GM12878 (cell line): ENCODE data around the gene CCDC134. TPM values are rescaled to one million over a fixed set of nuclear protein-coding genes. Genes with fewer than 3 reads are reported as not detected.
A peak's percentile ranks its signal among the peaks of the same experiment; 100 is the strongest.

ENCODE experiments used
- ATF3 ChIP-seq: IDR thresholded peaks from 2 replicates; pipeline ENCODE4 v1.6.1; 2011; ENCODE audit warnings: low read depth, mild to moderate bottlenecking, low read length, moderate library complexity, borderline replicate concordance; ENCODE audit errors: extremely low read depth
- E2F4 ChIP-seq: IDR thresholded peaks from 2 replicates; pipeline ENCODE4 v1.6.1; 2012; ENCODE audit warnings: low read depth, low read length, improper control_type of control experiment
- HSF1 ChIP-seq: fragments of 150-350 bp; IDR thresholded peaks from 2 replicates; pipeline ENCODE4 v1.6.1; 2014; ENCODE audit warnings: mild to moderate bottlenecking, low read depth, low read length
- IRF3 ChIP-seq: fragments of 450-650 bp; IDR thresholded peaks from 2 replicates; pipeline ENCODE4 v1.6.1; 2014; ENCODE audit warnings: mild to moderate bottlenecking
- JUND ChIP-seq: IDR thresholded peaks from 2 replicates; pipeline ENCODE4 v1.6.1; 2012; ENCODE audit warnings: low read depth, mild to moderate bottlenecking, low read length, improper control_type of control experiment, moderate library complexity
- MAX ChIP-seq: IDR thresholded peaks from 2 replicates; pipeline ENCODE4 v1.6.1; 2012; ENCODE audit warnings: low read depth, low read length, improper control_type of control experiment
- NFYA ChIP-seq: IDR thresholded peaks from 2 replicates; pipeline ENCODE4 v1.6.1; 2011; ENCODE audit warnings: low read depth, mild to moderate bottlenecking, low read length, improper control_type of control experiment, borderline replicate concordance
- POLR2AphosphoS5 ChIP-seq: IDR thresholded peaks from 2 replicates; pipeline ENCODE4 v1.6.1; 2011; ENCODE audit warnings: mild to moderate bottlenecking, low read length, inconsistent platforms
- REST ChIP-seq: IDR thresholded peaks from 2 replicates; pipeline ENCODE4 v1.6.1; 2012; ENCODE audit warnings: mild to moderate bottlenecking, low read depth, low read length
- RUNX3 ChIP-seq: IDR thresholded peaks from 2 replicates; pipeline ENCODE4 v1.6.1; 2012; ENCODE audit warnings: low read length, inconsistent platforms
- SREBF1 ChIP-seq: IDR thresholded peaks from 2 replicates; pipeline ENCODE4 v1.6.1; 2012; ENCODE audit warnings: mild to moderate bottlenecking, low read length
- TAF1 ChIP-seq: IDR thresholded peaks from 2 replicates; pipeline ENCODE4 v1.6.1; 2011; ENCODE audit warnings: mild to moderate bottlenecking, low read depth, low read length, borderline replicate concordance
- USF2 ChIP-seq: IDR thresholded peaks from 2 replicates; pipeline ENCODE4 v1.6.1; 2011; ENCODE audit warnings: low read depth, low read length, improper control_type of control experiment, borderline replicate concordance
- ZBTB11 ChIP-seq: fragments of 450-650 bp; formaldehyde crosslinking; IDR thresholded peaks from 2 replicates; pipeline ENCODE4 v1.5.0; 2022; ENCODE audit warnings: mild to moderate bottlenecking, missing genetic modification characterization
- polyA plus RNA-seq, 11 experiments: library from polyadenylated mRNA; depleted of rRNA in 4 of 11; unstranded in 6 of 11; stranded (reverse) in 5 of 11; fragments of >200 nt; fragmentation: Nextera tagmentation in 4 of 11; fragmentation: Illumina TruSeq in 1 of 11; extraction: Ambion mirVana in 4 of 11; extraction: Trizol in 1 of 11; gene quantifications; 1 replicate in 1 of 11; 2 replicates in 10 of 11; pipeline versions ENCODE4 v1.2.1 to v1.2.3, GENCODE V29; 2011 to 2016; ENCODE audit warnings: inconsistent platforms in 2 of 11, missing spikeins in 2 of 11, low read depth in 1 of 11
- total RNA-seq, 4 experiments: library from RNA; depleted of rRNA in 3 of 4; stranded (reverse); fragments of >200 nt in 3 of 4; fragmentation: Illumina TruSeq in 1 of 4; extraction: Trizol in 1 of 4; gene quantifications; 2 replicates each; pipeline versions ENCODE4 v1.2.1 to v1.2.3, GENCODE V29; 2013 to 2021

CCDC134 gene
- total and polyA plus RNA-seq, 10 of the 15 experiments (the other 5 are each of a cell fraction or from before 2014, with no cell fraction given), result 0.35 to 19.3 (median 11.8) TPM

- TF ChIP-seq E2F4, result no peak
- peak; percentile 95 for TF ChIP-seq RUNX3
- no peak for TF ChIP-seq HSF1
- no peak for TF ChIP-seq IRF3
- no peak for TF ChIP-seq SREBF1
- TF ChIP-seq NFYA, result no peak
- TF ChIP-seq TAF1, result 0 out of 2 replicates have a peak, but pooled peaks have one; percentile 35
- TF ChIP-seq REST, result no peak
- no peak for TF ChIP-seq ZBTB11 (CRISPR knock-in tag)
- peak; percentile 88 for TF ChIP-seq POLR2AphosphoS5
- TF ChIP-seq USF2, result no peak
- TF ChIP-seq JUND, result no peak
- TF ChIP-seq MAX, result no peak; the same call in 1 of the 2 replicates
- TF ChIP-seq ATF3, result no peak
Observed at GRCh38 chr22:41862530-41863266, 62.2 kb downstream of the CCDC134 start (continued).
